ENCODE data around the gene SIGLEC11.

The SIGLEC11 gene

DNA sequence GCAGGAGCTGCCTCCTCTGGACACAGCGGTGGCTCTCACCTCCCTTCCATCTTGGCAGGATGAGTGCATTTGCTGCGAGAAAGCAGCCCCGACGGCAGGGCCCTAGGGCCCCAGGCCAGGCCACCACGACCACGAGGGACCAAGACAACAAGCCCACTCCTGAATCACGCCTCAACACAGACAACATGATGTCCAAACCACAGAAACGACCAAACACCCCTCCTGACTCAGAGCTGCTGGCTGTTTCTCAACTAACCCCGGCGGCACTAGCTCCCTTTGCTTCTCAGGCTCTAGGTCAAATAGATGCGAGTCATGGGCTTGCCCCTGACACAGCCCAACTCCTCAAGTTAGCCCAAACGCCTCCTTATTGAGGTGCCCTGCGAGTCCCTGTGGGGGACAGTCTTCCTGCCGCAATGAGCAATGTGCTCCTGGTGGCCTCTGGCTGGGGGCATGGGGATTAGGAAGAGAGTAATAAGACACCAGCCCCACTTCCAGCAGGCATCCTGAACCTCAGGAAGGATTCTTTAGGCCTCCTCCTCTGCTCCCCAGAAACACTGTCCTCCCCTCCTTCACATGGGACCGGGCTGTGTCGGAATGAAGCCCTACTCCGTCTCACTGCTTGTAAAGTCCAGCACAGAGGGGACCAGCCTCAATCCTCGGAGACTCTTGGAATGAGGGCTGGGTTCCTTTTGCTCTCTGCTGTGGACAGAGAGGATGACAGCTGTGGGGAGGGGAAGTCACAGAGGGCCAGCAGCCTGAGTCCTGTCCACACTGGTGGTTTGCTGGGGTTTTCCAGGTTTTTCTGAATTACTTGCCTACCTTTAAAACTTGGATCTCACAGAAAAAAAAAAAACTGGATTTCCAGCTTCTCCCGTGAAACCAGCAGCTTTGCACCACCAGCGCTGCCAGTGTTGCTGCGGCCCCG, 38.8 kb downstream of the SIGLEC11 start:
- Histone ChIP-seq H3K27ac (ENCODE audit: low read length) (no peak overlapping the region), H3K36me3 (ENCODE audit: insufficient read depth, low read depth, low read length) (peaks cover 86% of the 10 kb centered on the region), H3K9ac (ENCODE audit: low read depth, low read length) (peak overlapping the region; percentile 34; the same call in 1 of the 2 replicates), H3K27me3 (ENCODE audit: insufficient read depth, low read length) (no peaks in the 10 kb centered on the region), H3K4me3 (ENCODE audit: low read length) (no peak overlapping the region), H3K4me1 (ENCODE audit: insufficient read depth, low read length) (peaks cover 4% of the 10 kb centered on the region; the same call in 1 of the 2 replicates), H3K9me3 (ENCODE audit: insufficient read depth, low read depth, low read length) (no peaks in the 10 kb centered on the region)

DNA sequence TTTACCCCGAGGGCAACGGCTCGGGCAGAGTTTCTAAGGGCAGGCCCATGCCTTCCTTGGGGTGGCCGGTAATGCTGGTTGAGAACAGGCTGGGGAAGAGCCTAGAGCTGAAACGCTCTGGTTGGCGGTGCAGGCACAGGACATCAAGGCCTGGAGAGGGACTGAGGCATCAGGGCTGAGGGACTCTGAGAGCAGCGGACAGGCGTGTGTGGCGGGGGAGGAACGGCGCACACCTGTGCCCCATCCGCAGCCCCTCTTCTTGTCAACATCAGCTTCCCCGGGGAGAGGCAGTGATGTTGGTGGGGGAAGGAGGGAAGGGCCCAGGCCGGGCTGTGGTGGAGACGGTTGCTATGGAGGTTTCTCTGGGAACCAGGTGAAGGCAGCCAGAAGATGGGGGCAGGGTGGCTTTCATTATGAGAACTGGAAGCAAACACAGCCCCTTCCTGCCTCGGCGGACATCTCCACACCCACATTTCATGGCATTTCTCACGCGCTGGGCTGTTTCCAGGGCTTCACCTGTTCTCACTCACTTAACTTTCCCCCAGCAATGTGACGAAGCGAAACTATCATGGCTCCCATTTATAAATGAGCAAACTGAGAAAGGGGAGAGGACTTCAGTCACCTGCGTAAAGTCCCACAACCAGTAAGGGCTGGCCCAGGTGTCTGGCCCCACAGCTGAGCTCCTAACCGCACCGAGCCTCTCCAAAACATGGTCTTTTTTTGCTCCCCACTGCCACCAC, 40.2 kb downstream of the SIGLEC11 start:
- H3K36me3 ChIP-seq (ENCODE audit: insufficient read depth, low read depth, low read length): peaks cover 80% of the 10 kb centered on the region
- H3K27me3 ChIP-seq (ENCODE audit: insufficient read depth, low read length): no peaks in the 10 kb centered on the region
- no peak overlapping the region for H3K27ac ChIP-seq (ENCODE audit: low read length)
- peaks cover 4% of the 10 kb centered on the region; the same call in 1 of the 2 replicates for H3K4me1 ChIP-seq (ENCODE audit: insufficient read depth, low read length)
- H3K9me3 ChIP-seq (ENCODE audit: insufficient read depth, low read depth, low read length): no peaks in the 10 kb centered on the region
- H3K9ac ChIP-seq (ENCODE audit: low read depth, low read length): no peak overlapping the region
- no peak overlapping the region for H3K4me3 ChIP-seq (ENCODE audit: low read length)

DNA sequence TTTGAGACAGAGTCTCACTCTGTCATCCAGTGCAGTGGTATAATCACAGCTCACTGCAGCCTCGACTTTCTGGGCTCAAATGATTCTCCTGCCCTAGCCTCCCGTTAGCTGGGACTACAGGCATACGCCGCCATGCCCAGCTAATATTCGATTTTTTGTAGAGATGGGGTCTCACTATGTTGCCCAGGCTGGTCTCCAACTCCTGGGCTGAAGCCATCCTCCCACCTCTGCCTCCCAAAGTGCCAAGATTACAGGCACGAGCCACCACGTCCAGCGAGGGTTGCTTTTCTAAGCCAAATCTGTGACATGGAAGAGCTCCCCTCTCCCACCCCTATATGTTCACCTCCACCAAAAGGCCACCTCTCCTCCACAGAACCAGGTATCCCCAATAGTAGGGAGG, 42.9 kb downstream of the SIGLEC11 start:
- Histone ChIP-seq H3K4me3 (ENCODE audit: low read length) (no peak overlapping the region), H3K36me3 (ENCODE audit: insufficient read depth, low read depth, low read length) (peaks cover 79% of the 10 kb centered on the region), H3K27ac (ENCODE audit: low read length) (no peak overlapping the region), H3K9ac (ENCODE audit: low read depth, low read length) (no peak overlapping the region), H3K27me3 (ENCODE audit: insufficient read depth, low read length) (no peaks in the 10 kb centered on the region), H3K4me1 (ENCODE audit: insufficient read depth, low read length) (peaks cover 4% of the 10 kb centered on the region; the same call in 1 of the 2 replicates), H3K9me3 (ENCODE audit: insufficient read depth, low read depth, low read length) (no peaks in the 10 kb centered on the region)

GRCh38 chr19:49916839-49917733, 43.9 kb downstream of the SIGLEC11 start:
- Histone ChIP-seq H3K9me3 (ENCODE audit: insufficient read depth, low read depth, low read length) (no peaks in the 10 kb centered on the region), H3K9ac (ENCODE audit: low read depth, low read length) (no peak overlapping the region), H3K4me3 (ENCODE audit: low read length) (no peak overlapping the region), H3K36me3 (ENCODE audit: insufficient read depth, low read depth, low read length) (peaks cover 78% of the 10 kb centered on the region), H3K4me1 (ENCODE audit: insufficient read depth, low read length) (peaks cover 3% of the 10 kb centered on the region; the same call in 1 of the 2 replicates), H3K27me3 (ENCODE audit: insufficient read depth, low read length) (no peaks in the 10 kb centered on the region), H3K27ac (ENCODE audit: low read length) (no peak overlapping the region)

DNA sequence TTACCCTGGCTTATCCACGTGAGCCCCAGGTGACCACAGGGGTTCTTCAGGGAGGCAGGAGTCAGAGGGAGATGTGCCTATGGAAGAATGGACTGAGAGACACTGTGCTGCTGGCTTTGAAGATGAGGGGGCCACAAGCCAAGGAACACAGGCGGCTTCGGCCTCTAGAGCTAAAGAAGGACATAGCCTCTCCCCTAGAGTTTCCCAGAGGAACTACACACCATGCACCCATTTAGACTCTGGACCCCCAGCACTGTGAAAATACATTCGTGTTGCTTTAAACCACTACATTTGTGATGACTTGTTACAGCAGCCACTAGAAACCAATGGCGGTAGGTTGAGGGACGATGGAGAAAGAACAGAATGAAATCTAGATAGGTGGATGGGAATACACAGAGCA, 45.7 kb downstream of the SIGLEC11 start:
- Histone ChIP-seq H3K9ac (ENCODE audit: low read depth, low read length) (no peak overlapping the region), H3K4me1 (ENCODE audit: insufficient read depth, low read length) (no peaks in the 10 kb centered on the region), H3K4me3 (ENCODE audit: low read length) (no peak overlapping the region), H3K27ac (ENCODE audit: low read length) (no peak overlapping the region), H3K9me3 (ENCODE audit: insufficient read depth, low read depth, low read length) (no peaks in the 10 kb centered on the region), H3K36me3 (ENCODE audit: insufficient read depth, low read depth, low read length) (peaks cover 75% of the 10 kb centered on the region), H3K27me3 (ENCODE audit: insufficient read depth, low read length) (no peaks in the 10 kb centered on the region)

DNA sequence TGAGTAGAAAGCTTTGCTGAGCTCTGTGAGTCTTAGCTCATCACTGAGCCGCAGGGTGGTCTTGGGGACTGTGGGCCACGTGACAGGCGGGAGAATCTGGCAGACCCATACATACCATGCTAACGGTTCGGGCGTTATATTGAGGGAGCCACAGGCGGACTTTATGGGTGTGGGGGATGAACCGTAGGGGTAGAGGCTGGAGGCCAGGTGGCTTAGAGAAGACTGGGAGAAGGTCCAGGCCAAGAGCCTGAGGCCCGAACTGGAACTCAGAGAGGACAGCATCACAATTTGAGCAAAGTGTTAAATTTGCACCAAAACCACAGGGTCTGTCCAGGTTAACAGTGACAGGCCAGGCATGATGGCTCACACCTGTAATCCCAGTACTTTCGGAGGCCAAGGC, 47.3 kb downstream of the SIGLEC11 start:
- no peaks in the 10 kb centered on the region for H3K4me1 ChIP-seq (ENCODE audit: insufficient read depth, low read length)
- no peaks in the 10 kb centered on the region for H3K9me3 ChIP-seq (ENCODE audit: insufficient read depth, low read depth, low read length)
- H3K27ac ChIP-seq (ENCODE audit: low read length): no peak overlapping the region
- H3K36me3 ChIP-seq (ENCODE audit: insufficient read depth, low read depth, low read length): peaks cover 83% of the 10 kb centered on the region
- no peak overlapping the region for H3K9ac ChIP-seq (ENCODE audit: low read depth, low read length)
- H3K27me3 ChIP-seq (ENCODE audit: insufficient read depth, low read length): no peaks in the 10 kb centered on the region
- H3K4me3 ChIP-seq (ENCODE audit: low read length): no peak overlapping the region

DNA sequence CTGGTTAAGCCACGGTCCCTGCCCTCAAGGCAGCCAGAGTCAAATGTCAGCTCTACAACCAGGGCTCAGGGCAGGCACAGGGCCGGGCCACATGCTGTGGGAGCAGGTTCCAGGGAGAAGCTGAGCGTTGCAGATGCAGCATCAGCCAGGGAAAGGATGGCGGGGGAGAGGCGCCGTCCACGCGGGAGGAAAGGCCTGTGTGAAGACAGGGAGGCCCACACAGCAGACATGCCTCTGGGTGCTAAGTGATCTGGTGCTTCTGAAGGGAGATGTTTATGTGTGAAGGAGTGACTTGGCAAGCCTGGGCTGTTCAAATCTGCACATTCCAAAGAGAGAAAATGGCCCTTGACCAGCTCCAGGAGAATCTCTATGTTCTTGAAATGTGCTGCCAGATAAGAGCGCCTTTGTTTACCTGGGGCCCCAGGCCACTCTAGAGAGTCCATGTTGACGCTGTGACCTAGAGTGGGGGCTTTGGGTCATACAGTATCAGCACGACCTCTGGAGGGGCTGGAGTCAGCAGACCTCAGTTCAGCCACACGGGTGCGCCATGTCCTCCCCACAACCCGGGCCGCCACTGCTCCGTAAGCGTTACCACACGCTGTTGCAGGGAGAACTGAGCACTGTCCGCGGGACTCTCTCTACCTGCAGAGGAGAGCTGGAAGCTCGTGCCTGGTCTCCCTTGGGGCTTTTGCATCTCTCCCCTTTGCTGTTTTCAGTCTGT, 47.8 kb downstream of the SIGLEC11 start:
- Histone ChIP-seq H3K4me1 (ENCODE audit: insufficient read depth, low read length) (no peaks in the 10 kb centered on the region), H3K27ac (ENCODE audit: low read length) (no peak overlapping the region), H3K9ac (ENCODE audit: low read depth, low read length) (no peak overlapping the region), H3K4me3 (ENCODE audit: low read length) (no peak overlapping the region), H3K9me3 (ENCODE audit: insufficient read depth, low read depth, low read length) (no peaks in the 10 kb centered on the region), H3K27me3 (ENCODE audit: insufficient read depth, low read length) (no peaks in the 10 kb centered on the region), H3K36me3 (ENCODE audit: insufficient read depth, low read depth, low read length) (peaks cover 84% of the 10 kb centered on the region)

DNA sequence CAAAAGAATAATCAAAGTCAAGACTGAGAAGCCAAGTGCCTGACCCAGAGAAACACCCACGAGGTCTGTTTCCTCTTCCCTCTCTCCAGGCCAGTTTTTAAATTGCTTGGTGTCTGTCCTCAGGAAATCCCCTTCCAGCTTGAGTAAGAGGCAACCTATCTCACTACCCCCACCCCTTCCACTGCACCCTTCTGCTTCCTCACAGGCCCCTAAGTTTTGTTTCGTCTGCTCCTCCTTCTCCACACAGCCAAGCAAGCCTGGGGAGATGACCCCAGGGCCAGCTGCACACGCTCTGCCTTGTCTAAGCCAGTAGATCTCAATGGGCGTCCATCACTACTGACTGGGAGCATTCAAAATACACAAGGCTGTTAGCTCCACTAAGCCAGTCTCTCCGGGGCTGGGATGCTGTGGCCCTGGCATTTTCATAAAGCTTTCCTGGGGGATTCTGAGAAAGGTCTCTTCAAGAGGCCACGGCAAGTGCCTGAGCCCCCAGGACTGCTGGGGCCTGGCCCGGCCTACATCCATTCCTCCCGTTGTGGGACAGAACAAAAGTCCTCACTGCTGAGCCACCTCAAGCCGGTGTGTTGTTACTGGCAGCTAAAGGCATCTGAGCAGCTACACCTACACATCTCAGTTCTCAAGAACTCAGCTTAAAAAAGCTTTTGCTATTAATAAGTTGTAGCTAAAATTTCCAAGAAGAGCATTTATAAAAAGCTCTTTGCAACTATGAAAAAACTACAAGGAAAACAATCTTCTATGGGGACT, 49.4 kb downstream of the SIGLEC11 start:
- Histone ChIP-seq H3K27me3 (ENCODE audit: insufficient read depth, low read length) (no peaks in the 10 kb centered on the region), H3K4me1 (ENCODE audit: insufficient read depth, low read length) (peaks cover 4% of the 10 kb centered on the region; the same call in 1 of the 2 replicates), H3K4me3 (ENCODE audit: low read length) (no peak overlapping the region), H3K36me3 (ENCODE audit: insufficient read depth, low read depth, low read length) (peaks cover 88% of the 10 kb centered on the region), H3K9me3 (ENCODE audit: insufficient read depth, low read depth, low read length) (no peaks in the 10 kb centered on the region), H3K27ac (ENCODE audit: low read length) (no peak overlapping the region), H3K9ac (ENCODE audit: low read depth, low read length) (no peak overlapping the region)

GRCh38 chr19:49910179-49910578, 50.8 kb downstream of the SIGLEC11 start:
- H3K9ac ChIP-seq (ENCODE audit: low read depth, low read length): no peak overlapping the region
- peaks cover 78% of the 10 kb centered on the region for H3K36me3 ChIP-seq (ENCODE audit: insufficient read depth, low read depth, low read length)
- peaks cover 7% of the 10 kb centered on the region; the same call in 1 of the 2 replicates for H3K4me1 ChIP-seq (ENCODE audit: insufficient read depth, low read length)
- H3K4me3 ChIP-seq (ENCODE audit: low read length): no peak overlapping the region
- no peaks in the 10 kb centered on the region for H3K27me3 ChIP-seq (ENCODE audit: insufficient read depth, low read length)
- no peaks in the 10 kb centered on the region for H3K9me3 ChIP-seq (ENCODE audit: insufficient read depth, low read depth, low read length)
- no peak overlapping the region for H3K27ac ChIP-seq (ENCODE audit: low read length)

Data from iPS-20b (cell line).